T-cell (primary cell): ENCODE data around the gene SUGCT. TPM values are rescaled to one million over a fixed set of nuclear protein-coding genes. Genes with fewer than 3 reads are reported as not detected.

Source experiments
- ATAC-seq, 4 experiments: fragments of 200-7000 bp in 3 of 4; fragments of 150-1000 bp in 1 of 4; cut with Tn5 transposase; replicated peaks in 1 of 4; 1 replicate in 3 of 4; 2 replicates in 1 of 4; pipeline ENCODE4 v1.10.0; 2021; ENCODE audit warnings: moderate library complexity in 3 of 4, mild to moderate bottlenecking in 2 of 4, moderate number of reproducible peaks in 1 of 4
- CTCF ChIA-PET, 2 donors: fragments of 300-600 bp; sonication (Branson Sonifier 250); formaldehyde crosslinking; loops; one replicate each; lab custom pipeline; 2022; ENCODE audit warnings: antibody characterized with exemption in 2 of 2; lab: Charles Lee
- POLR2A ChIA-PET, 2 donors: fragments of 300-600 bp; sonication (Branson Sonifier 250); formaldehyde crosslinking; loops; one replicate each; lab custom pipeline; 2022; ENCODE audit warnings: antibody characterized with exemption in 2 of 2; lab: Charles Lee
- DNase-seq, 35 experiments: peaks; one replicate each; pipeline versions ENCODE4 v3.0.0 to v3.0.0-alpha.2; 2013 to 2023
- H3K27ac ChIP-seq: one replicate; pipeline ENCODE4 v1.5.1; 2013; ENCODE audit warnings: low read length
- H3K27me3 ChIP-seq, 2 experiments: replicated peaks in 1 of 2; 1 replicate in 1 of 2; 2 replicates in 1 of 2; pipeline versions ENCODE4 v1.6.1 to v1.7.0; 2013; ENCODE audit warnings: low read length in 1 of 2, mixed read lengths in 1 of 2; ENCODE audit not compliant: control insufficient read depth in 2 of 2, insufficient read depth in 2 of 2; ENCODE audit errors: extremely low read depth in 1 of 2
- H3K36me3 ChIP-seq, 2 donors: 1 replicate in 1 of 2; 2 replicates in 1 of 2; pipeline versions ENCODE4 v1.6.1 to v1.7.0; 2013; ENCODE audit warnings: low read length in 1 of 2; ENCODE audit not compliant: control insufficient read depth in 2 of 2, insufficient read depth in 1 of 2; ENCODE audit errors: extremely low read depth in 1 of 2
- H3K4me1 ChIP-seq, 2 experiments: 1 replicate in 1 of 2; 2 replicates in 1 of 2; pipeline versions ENCODE4 v1.6.1 to v1.7.0; 2013; ENCODE audit warnings: low read length in 2 of 2, mixed read lengths in 1 of 2; ENCODE audit not compliant: insufficient read depth in 2 of 2, control insufficient read depth in 1 of 2; ENCODE audit errors: extremely low read depth in 1 of 2
- H3K4me3 ChIP-seq, 2 donors: 1 replicate in 1 of 2; 2 replicates in 1 of 2; pipeline versions ENCODE4 v1.5.1 to v1.7.0; 2013; ENCODE audit warnings: mild to moderate bottlenecking in 2 of 2, low read length in 1 of 2, moderate library complexity in 1 of 2; ENCODE audit not compliant: control insufficient read depth in 1 of 2; ENCODE audit errors: extremely low read depth in 1 of 2
- H3K9me3 ChIP-seq: 2 replicates; pipeline ENCODE4 v1.7.0; 2013
- H3K27ac Mint-ChIP-seq, 2 donors: one replicate each; pipeline ENCODE4 v1.8.0; 2020 to 2021; ENCODE audit warnings: mild to moderate bottlenecking in 2 of 2, mixed read lengths in 2 of 2
- H3K27me3 Mint-ChIP-seq, 2 donors: one replicate each; pipeline ENCODE4 v1.8.0; 2021 to 2022; ENCODE audit warnings: mixed read lengths in 2 of 2
- H3K36me3 Mint-ChIP-seq: one replicate; pipeline ENCODE4 v1.8.0; 2021; ENCODE audit warnings: mixed read lengths
- H3K4me1 Mint-ChIP-seq, 3 donors: one replicate each; pipeline ENCODE4 v1.8.0; 2020 to 2022; ENCODE audit warnings: mixed read lengths in 3 of 3, mild to moderate bottlenecking in 1 of 3
- H3K4me3 Mint-ChIP-seq, 3 donors: one replicate each; pipeline ENCODE4 v1.8.0; 2020 to 2022; ENCODE audit warnings: mild to moderate bottlenecking in 3 of 3, mixed read lengths in 3 of 3, moderate library complexity in 3 of 3
- H3K9me3 Mint-ChIP-seq, 3 donors: one replicate each; pipeline ENCODE4 v1.8.0; 2020 to 2022; ENCODE audit warnings: mixed read lengths in 3 of 3
- WGBS: methylation state at CpG from one replicate; pipeline ENCODE4 v1.1.5; 2013; ENCODE audit warnings: missing lambda C conversion rate; ENCODE audit not compliant: insufficient coverage; 5-methylcytosine and 5-hydroxymethylcytosine counted together
- total RNA-seq, 35 experiments: library from RNA in 6 of 35; stranded (reverse) in 6 of 35; fragments of 120-200 nt in 1 of 35; gene quantifications; one replicate each; pipeline versions ENCODE4 v1.2.1 to v1.2.4 and lab custom pipeline; 2013 to 2026

Gene SUGCT
- total RNA-seq, 5 donors from 2014 or later (not counting 1 experiment from before 2014, with no cell fraction given) = 1.3 to 3.1 (median 2.3) TPM

DNA sequence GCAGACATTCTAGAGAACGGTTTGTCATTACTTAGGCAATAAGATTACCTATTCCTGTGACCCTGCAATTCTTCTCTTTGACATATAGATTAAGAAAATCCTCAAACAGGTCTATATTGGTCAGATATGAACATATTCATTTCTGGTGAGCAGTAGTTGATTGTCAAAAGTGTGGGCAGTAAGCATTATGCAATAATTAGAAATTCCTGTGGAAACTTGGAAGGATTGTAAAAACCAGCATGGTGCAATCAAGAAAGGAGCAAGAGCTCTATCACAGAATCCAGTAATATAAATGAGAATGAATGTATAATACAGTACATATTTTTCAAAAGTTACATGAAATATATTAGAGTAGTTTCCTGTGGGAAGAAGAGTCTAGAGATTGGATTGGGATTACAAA lies 406.5 kb downstream of the SUGCT start:
- no peak overlapping the region for H3K4me3 ChIP-seq
- CTCF ChIA-PET = no interaction called here
- H3K4me1 Mint-ChIP-seq = no peaks in the 10 kb centered on the region
- no peaks in the 10 kb centered on the region for H3K36me3 Mint-ChIP-seq
- H3K9me3 Mint-ChIP-seq = no peaks in the 10 kb centered on the region
- no peak for ATAC-seq
- H3K9me3 ChIP-seq = no peaks in the 10 kb centered on the region
- no CpG with 5 or more reads among the region's 1 CpG for WGBS
- no peaks in the 10 kb centered on the region for H3K4me1 ChIP-seq
- H3K27me3 Mint-ChIP-seq = no peaks in the 10 kb centered on the region
- no peak for DNase-seq
- no peak overlapping the region for H3K4me3 Mint-ChIP-seq
- H3K27ac Mint-ChIP-seq = no peak overlapping the region
- POLR2A ChIA-PET = no interaction called here
- no peaks in the 10 kb centered on the region for H3K36me3 ChIP-seq
- H3K27me3 ChIP-seq = no peaks in the 10 kb centered on the region
- H3K27ac ChIP-seq = no peak overlapping the region

- Histone ChIP-seq H3K4me1 (no peaks in the 10 kb centered on the region), H3K9me3 (no peaks in the 10 kb centered on the region), H3K27me3 (no peaks in the 10 kb centered on the region), H3K4me3 (no peak overlapping the region), H3K36me3 (no peaks in the 10 kb centered on the region), H3K27ac (no peak overlapping the region)
- no peaks in the 10 kb centered on the region for H3K9me3 Mint-ChIP-seq
- ChIA-PET POLR2A (no interaction called here), CTCF (no interaction called here)
- ATAC-seq (no peak), DNase-seq (no peak)
- H3K36me3 Mint-ChIP-seq = no peaks in the 10 kb centered on the region
- WGBS = no CpG with 5 or more reads among the region's 3 CpGs
- no peak overlapping the region for H3K27ac Mint-ChIP-seq
- H3K4me1 Mint-ChIP-seq = no peaks in the 10 kb centered on the region
- no peak overlapping the region for H3K4me3 Mint-ChIP-seq
- no peaks in the 10 kb centered on the region for H3K27me3 Mint-ChIP-seq
These were observed 408.4 kb downstream of the SUGCT start for GRCh38 chr7:40542982-40543741.

- Histone ChIP-seq H3K27me3 (no peaks in the 10 kb centered on the region), H3K36me3 (no peaks in the 10 kb centered on the region), H3K27ac (no peak overlapping the region), H3K9me3 (no peaks in the 10 kb centered on the region), H3K4me3 (no peak overlapping the region), H3K4me1 (no peaks in the 10 kb centered on the region)
- ATAC-seq (no peak), DNase-seq (no peak)
- no peaks in the 10 kb centered on the region for H3K36me3 Mint-ChIP-seq
- WGBS = 92% methylated on average over 2 of the region's 6 CpGs
- CTCF ChIA-PET = interaction anchor here in 1 of 2 donors (0.6 kb wide), 2 partner anchors 73 to 224 kb away, joined by 3 to 6 read pairs; no protein-coding TSS in a partner anchor
- no peak overlapping the region for H3K27ac Mint-ChIP-seq
- no peaks in the 10 kb centered on the region for H3K9me3 Mint-ChIP-seq
- POLR2A ChIA-PET = no interaction called here
- H3K4me3 Mint-ChIP-seq = no peak overlapping the region
- H3K27me3 Mint-ChIP-seq = no peaks in the 10 kb centered on the region
- H3K4me1 Mint-ChIP-seq = no peaks in the 10 kb centered on the region
These were observed 409.5 kb downstream of the SUGCT start for GRCh38 chr7:40544221-40544723.

DNA sequence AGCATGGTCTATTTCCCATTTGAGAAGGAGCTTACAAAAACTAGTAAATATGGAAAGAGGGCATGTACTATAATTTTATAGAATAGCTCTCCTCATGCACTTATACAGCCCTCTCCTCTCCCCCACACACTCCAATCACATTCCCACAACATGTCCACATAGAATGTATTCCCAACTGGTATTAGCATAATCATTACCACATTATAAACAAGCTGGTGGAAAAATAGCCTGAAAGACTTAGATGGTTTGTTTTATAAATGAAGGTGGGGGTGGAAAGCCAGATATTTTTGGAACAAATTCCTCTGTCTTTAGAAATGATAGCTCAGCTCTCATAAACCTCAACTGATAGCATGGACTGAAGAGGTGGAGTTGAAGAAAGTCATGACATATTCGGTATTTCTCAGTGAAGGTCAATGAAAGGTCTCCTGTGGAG lies 410.1 kb downstream of the SUGCT start:
- DNase-seq = no peak
- Mint-ChIP-seq H3K9me3 (no peaks in the 10 kb centered on the region), H3K4me3 (no peak overlapping the region), H3K36me3 (no peaks in the 10 kb centered on the region), H3K27ac (no peak overlapping the region), H3K27me3 (no peaks in the 10 kb centered on the region), H3K4me1 (no peaks in the 10 kb centered on the region)
- no peak for ATAC-seq
- ChIA-PET POLR2A (no interaction called here), CTCF (no interaction called here)
- Histone ChIP-seq H3K4me1 (no peaks in the 10 kb centered on the region), H3K9me3 (no peaks in the 10 kb centered on the region), H3K27me3 (no peaks in the 10 kb centered on the region), H3K36me3 (no peaks in the 10 kb centered on the region), H3K4me3 (no peak overlapping the region), H3K27ac (no peak overlapping the region)
- 80% methylated on average over 1 of the region's 1 CpG for WGBS

GRCh38 chr7:40545739-40546138 lies 410.9 kb downstream of the SUGCT start:
- Histone ChIP-seq H3K4me3 (no peak overlapping the region), H3K4me1 (no peaks in the 10 kb centered on the region), H3K36me3 (no peaks in the 10 kb centered on the region), H3K27ac (no peak overlapping the region), H3K27me3 (no peaks in the 10 kb centered on the region), H3K9me3 (no peaks in the 10 kb centered on the region)
- ChIA-PET CTCF (no interaction called here), POLR2A (no interaction called here)
- Mint-ChIP-seq H3K9me3 (no peaks in the 10 kb centered on the region), H3K27ac (no peak overlapping the region), H3K36me3 (no peaks in the 10 kb centered on the region), H3K4me3 (no peak overlapping the region), H3K27me3 (no peaks in the 10 kb centered on the region), H3K4me1 (no peaks in the 10 kb centered on the region)
- no peak for ATAC-seq
- no peak for DNase-seq

GRCh38 chr7:40546616-40547501 lies 412.1 kb downstream of the SUGCT start:
- ChIA-PET CTCF (no interaction called here), POLR2A (interaction anchor here in 1 of 2 donors (0.6 kb wide), 1 partner anchor 14 kb away, joined by 3 read pairs; no protein-coding TSS in a partner anchor)
- no peaks in the 10 kb centered on the region for H3K9me3 Mint-ChIP-seq
- Histone ChIP-seq H3K27me3 (no peaks in the 10 kb centered on the region), H3K36me3 (no peaks in the 10 kb centered on the region), H3K27ac (no peak overlapping the region), H3K9me3 (no peaks in the 10 kb centered on the region), H3K4me1 (no peaks in the 10 kb centered on the region), H3K4me3 (no peak overlapping the region)
- DNase-seq = no peak
- ATAC-seq = no peak
- no peak overlapping the region for H3K27ac Mint-ChIP-seq
- no peaks in the 10 kb centered on the region for H3K27me3 Mint-ChIP-seq
- no peak overlapping the region for H3K4me3 Mint-ChIP-seq
- 40% methylated on average over 1 of the region's 6 CpGs for WGBS
- no peaks in the 10 kb centered on the region for H3K4me1 Mint-ChIP-seq
- no peaks in the 10 kb centered on the region for H3K36me3 Mint-ChIP-seq
